ENCODE results near the gene TEX51.

The TEX51 gene

GRCh38 chr2:126879348-126880298 lies 19.1 kb upstream of the TEX51 start:
- no peak for DNase-seq

DNA sequence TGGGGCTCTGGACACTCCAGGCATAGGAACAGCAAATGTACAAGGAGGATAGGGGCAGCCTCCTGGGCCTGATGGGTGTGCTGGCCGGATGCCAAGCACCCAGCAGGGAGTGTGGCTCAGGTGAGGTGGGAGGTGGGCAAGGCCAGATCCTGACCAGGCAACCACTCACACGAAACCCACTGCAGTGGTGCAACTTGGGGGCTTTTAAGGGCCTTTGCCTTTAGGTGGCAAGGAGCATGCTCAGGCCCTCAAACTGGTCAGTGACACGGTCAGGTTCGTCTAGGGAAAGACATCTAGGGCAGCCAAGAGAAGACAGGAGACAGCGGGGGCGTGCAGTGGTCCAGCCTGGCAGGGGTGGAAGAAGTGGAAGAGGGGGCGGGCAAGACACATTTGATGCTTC lies 18.4 kb upstream of the TEX51 start:
- DNase-seq, result no peak

- DNase-seq, result no peak
Observed at GRCh38 chr2:126880817-126881216, 17.9 kb upstream of the TEX51 start.

DNA sequence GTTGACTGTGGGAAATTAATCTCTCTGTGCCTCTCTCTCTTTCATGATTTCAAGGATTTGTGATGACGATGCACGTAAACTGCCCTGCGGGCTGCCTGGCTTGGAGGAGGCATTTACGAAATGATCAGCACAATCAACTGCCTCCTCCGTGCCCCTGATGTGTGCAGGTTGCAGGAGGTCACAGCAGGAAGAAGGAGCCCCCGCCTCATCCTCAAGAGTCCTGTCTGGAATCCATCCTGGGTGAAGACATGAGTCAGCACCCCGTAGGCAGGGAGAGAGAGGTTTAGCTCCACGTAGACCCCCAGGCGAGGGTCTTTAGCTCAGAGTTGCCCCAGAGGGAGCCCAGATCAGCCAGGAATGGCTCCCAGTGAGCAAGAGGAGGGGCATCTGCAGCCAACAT lies 17.1 kb upstream of the TEX51 start:
- DNase-seq, result no peak

- no peak for DNase-seq
Observed at GRCh38 chr2:126882181-126882580, 16.5 kb upstream of the TEX51 start.

GRCh38 chr2:126882736-126883665 lies 15.7 kb upstream of the TEX51 start:
- no peak for DNase-seq

DNA sequence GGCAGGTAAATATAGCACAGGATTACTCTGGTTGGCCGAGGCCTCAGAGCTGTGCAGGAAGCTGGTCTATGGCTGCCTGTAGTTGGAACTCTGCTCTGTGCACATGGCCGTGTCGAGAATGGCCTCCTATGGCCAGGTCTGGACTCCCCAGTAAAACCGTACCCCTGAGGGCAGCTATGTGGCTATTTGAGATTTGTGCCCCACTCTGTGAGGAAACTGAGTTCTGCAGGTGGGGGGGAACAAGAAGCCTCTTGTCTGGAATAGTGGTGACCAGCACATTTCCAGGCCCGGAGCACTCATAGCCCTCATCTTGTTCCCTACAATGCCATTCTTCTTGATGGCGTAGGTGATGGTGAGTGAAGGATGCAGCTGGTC lies 15.0 kb upstream of the TEX51 start:
- DNase-seq, result no peak

GRCh38 chr2:126884861-126885750 lies 13.6 kb upstream of the TEX51 start:
- no peak for DNase-seq

- no peak for DNase-seq
Observed at GRCh38 chr2:126885751-126886210, 12.9 kb upstream of the TEX51 start.

GRCh38 chr2:126886211-126886915 lies 12.3 kb upstream of the TEX51 start:
- DNase-seq, result peak; percentile 24 to 31

DNA sequence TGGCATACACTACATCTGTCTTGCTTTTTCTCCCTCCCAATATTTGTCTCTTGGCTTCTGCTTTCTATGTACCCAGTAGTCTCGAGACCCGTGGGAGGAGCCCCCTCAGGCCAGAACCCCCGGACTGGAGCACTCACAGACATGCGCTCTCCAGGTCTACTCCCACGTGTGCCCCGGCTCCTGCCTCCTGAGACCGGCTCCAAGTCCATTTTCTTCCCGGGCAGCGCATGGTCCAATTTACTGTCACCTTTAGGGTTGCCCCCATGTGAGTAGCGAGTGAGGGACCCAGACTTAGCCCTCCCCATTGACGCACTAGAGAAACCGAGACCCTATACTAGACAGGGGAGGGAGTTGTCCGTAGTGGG lies 11.8 kb upstream of the TEX51 start:
- DNase-seq, result no peak

DNA sequence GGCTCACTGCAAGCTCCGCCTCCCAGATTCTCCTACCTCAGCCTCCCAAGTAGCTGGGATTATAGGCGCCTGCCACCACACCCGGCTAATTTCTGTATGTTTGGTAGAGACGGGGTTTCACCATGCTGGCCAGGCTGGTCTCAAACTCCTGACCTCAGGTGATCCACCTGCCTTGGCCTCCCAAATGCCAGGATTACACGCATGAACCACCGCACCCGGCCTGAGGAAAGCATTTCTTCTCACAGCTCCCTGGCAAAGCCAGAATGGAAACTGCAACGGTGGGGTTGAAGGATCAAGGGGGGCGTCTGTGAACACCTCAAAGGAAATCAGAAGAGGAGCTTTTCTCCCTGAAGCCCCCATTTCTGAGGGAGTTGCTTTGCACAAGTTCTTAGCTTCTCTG lies 11.2 kb upstream of the TEX51 start:
- no peak for DNase-seq

- no peak for DNase-seq
Observed at GRCh38 chr2:126888046-126888445, 10.6 kb upstream of the TEX51 start.

DNA sequence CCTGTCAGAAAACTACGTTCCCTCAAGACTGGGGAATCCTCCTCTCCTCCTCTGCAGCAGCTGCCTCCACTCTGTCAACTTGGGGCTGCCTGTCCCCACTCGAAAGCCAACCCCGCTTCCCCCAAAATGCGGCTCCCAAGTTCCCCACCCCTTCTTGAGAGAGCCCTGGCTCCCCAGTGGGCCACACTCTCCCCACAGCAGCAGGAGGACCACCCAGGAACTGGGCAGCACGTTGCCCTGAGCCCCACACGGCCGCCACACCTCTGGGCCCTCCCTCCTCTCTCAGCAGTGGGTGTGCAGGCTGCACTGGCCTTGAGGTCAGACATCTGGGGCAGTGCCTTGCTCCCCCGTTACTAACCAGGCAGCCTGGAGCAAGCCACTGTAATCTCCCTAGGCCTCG lies 9.6 kb upstream of the TEX51 start:
- DNase-seq, result no peak

- no peak for DNase-seq
Observed at GRCh38 chr2:126889496-126890135, 9.1 kb upstream of the TEX51 start.

DNA sequence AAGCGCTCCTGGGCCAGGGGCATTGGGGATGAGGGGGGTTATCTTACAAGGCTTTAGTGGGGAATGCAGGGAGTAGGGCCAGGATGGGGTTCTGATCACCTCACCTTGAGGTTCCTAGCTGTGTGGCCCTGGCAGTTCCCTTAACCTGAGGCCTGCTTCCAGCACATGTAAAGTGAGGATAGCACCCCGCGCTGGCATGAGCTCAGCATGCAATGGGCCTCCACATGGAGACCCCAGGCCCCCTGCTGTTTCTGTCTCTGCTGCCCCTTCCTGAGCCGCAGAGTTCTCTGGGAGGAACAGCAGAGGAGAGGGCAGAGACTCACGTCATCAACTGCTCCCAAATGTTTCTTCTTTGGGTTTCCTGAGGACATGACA lies 8.6 kb upstream of the TEX51 start:
- no peak for DNase-seq

DNA sequence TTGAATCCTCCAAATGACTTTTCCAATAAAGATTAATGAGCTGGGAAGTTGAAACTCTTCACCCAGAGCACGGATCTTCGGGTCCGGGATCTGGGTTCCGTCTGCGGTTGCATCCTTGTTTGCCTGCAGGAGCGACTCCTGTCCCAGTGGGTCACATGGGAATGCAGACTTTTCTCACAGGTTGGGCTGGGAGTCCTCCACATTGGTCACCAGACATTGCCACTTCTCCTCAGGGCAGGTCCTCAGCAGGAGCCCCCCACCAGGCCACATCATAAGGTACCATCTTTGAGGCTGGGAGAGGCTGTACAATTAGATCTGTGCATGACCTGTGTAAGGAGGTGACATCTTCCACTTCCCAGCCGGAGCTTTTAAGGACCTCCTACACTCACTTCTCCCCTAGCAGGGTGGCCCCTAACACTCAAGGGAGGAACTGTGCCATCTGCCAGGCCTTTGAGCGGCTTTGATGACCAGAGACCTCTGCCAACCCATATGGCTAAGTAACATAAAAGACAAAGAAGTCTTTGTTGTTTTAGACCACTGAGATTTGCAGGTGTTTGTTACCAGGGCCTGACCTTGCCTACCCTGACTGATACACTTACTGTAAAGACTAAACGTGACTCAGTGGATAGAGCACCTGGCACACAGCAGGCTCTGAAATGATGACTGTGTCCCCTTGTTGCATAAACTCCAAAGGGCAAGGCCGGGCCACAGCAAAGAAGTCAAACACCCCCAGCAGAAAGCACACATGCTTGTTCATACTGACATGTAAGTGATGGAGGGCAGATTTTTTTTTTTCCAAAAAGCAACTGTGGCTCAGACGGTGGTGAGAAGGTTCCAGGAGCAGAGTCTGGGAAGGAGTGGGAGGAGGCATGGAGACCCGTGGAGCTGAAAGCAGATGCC lies 7.9 kb upstream of the TEX51 start:
- no peak for DNase-seq

- DNase-seq, result no peak
Observed at GRCh38 chr2:126891681-126892500, 6.8 kb upstream of the TEX51 start.

- no peak for DNase-seq
Observed at GRCh38 chr2:126893153-126893552, 5.5 kb upstream of the TEX51 start.

GRCh38 chr2:126893606-126894005 lies 5.1 kb upstream of the TEX51 start:
- DNase-seq, result no peak
